Astrocyte of the spinal cord (primary cell): ENCODE results near the gene RPL18.

ENCODE experiments used
- DNase-seq: peaks from one replicate; pipeline ENCODE4 v3.0.0; 2011; ENCODE audit warnings: low read depth, low spot score
- H3K4me3 ChIP-seq: 2 replicates; pipeline ENCODE4 v1.5.1; 2011; ENCODE audit warnings: low read depth, mild to moderate bottlenecking, low read length, moderate library complexity
- in situ Hi-C: cut with HindIII; loops from 2 replicates; pipeline ENCODE4 v1.10.0; 2017; ENCODE audit warnings: low sequenced_read_pairs
- TF ChIP-seq, protein P1 (sequence below): IDR thresholded peaks from 2 replicates; pipeline ENCODE4 v1.5.1; 2012; ENCODE audit warnings: low read depth, mild to moderate bottlenecking, low read length, inconsistent platforms

RPL18 gene

DNA sequence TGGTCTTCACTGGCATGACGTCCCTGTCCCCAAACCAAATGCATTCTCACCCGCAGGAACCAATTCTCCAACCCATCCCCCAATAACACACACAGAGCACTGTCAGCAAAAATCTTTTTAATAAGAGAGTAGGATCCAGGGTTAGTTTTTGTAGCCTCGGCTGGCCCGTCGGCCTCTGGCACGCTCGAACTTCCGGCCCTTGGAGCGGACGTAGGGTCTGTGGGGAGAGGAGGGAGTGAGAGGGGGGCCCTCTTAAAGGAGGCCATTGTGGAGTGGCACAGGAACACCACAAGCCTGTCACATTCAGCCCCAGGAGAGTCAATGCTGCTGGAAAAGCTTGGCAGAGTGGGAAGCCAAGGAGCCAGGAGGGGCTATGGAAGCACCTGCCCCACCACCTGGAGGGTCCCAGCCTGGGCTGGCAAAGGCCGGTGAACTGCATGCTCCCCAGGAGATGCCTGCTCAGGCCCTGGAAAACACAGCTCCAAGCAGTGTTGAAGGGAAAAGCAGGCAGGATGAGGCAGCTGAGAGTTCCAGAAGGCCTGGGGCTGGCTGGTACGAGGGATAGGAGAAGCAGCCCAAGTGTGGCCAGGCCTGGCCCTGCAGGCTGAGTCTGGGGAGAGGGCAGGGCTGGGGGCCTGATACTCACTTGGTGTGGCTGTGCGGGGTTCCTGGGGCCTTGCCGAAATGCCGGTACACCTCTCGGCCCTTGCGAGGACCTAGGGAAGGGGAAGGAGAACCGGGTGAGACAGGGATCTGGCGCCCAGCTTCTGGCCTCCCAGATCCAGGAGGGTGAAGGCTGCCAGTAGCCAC is 3.5 kb downstream of the RPL18 start:
- TF ChIP-seq, protein P1, sequence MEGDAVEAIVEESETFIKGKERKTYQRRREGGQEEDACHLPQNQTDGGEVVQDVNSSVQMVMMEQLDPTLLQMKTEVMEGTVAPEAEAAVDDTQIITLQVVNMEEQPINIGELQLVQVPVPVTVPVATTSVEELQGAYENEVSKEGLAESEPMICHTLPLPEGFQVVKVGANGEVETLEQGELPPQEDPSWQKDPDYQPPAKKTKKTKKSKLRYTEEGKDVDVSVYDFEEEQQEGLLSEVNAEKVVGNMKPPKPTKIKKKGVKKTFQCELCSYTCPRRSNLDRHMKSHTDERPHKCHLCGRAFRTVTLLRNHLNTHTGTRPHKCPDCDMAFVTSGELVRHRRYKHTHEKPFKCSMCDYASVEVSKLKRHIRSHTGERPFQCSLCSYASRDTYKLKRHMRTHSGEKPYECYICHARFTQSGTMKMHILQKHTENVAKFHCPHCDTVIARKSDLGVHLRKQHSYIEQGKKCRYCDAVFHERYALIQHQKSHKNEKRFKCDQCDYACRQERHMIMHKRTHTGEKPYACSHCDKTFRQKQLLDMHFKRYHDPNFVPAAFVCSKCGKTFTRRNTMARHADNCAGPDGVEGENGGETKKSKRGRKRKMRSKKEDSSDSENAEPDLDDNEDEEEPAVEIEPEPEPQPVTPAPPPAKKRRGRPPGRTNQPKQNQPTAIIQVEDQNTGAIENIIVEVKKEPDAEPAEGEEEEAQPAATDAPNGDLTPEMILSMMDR: no peak
- H3K4me3 ChIP-seq: no peak overlapping the region
- in situ Hi-C loops: no loop called here
- DNase-seq: no peak

DNA sequence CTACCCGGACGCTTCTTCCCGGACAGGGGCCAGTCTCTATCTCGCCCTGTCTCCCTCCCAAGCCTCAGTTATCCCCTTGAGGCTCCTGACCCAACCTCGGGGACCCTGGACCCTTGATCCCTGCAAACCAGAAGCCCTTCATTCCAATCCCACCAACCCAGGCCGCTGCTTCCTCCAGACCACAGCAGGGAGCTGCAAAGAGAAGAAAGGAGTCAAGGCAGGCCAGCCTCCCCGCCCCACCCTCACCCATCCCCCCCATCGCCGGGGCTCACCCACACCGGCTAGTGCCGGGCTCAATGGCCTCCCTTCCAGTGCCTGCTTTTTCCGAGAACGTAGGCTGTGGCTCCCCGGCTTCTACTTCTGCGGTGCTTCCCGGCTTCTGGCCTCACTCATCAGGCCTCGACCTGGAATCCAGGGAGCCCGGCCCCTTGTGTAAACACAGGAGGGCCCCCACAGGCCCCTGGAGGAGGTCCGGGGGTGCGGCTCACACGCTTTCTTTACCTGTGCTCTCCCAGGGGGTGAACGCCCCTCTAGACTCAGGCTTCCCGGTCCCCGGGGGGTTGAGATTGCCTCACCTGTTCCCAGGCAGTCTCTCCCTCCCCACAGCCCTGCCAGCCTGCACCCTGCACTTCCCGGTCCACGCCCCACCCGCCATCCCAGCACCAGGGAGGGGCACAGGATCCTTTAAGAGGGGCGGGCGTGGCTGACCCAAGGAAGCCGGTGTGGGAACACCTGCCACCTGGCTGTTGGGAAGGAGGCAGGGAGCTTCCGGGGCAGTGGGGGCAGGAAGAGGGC is 4.3 kb downstream of the RPL18 start, which contains the start of gene FAM83E:
FAM83E (minus strand) TSS at position 641 of the 795 bp plus-strand sequence. CDS start 1,704 bp downstream, outside the sequence.
- no peak within 1 kb of the TSS for H3K4me3 ChIP-seq
- DNase-seq: no peak
- TF ChIP-seq, protein P1: no peak
- in situ Hi-C loops: no loop called here

DNA sequence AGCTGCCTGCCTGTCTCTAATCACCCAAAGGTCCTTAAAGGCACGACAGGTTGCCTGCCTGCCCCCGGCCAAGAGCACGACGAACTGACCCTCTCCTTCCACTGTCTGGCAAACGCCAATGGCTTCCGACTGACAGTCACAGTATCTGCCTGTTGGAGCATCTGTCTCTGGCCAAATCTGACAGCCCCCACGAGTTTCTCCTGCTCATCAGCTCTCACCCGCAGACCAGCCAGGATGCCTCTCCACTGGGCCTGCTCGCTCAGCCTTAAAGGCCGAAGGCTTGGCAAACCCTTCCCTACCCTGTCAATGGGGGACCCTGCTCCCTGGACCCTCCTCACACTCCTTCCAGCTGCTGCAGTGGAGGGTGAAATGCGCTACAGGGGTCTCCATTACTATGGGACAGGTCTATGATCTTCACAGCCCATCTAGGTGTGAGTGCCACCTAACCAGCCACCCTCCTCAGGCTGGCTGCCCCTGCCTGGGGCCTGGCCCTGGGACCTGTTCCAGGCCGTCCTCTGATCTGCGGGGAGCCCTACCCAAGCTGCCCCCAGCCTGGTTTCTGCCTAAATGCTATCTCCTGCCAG is 5.0 kb downstream of the RPL18 start:
- no peak overlapping the region for H3K4me3 ChIP-seq
- DNase-seq: no peak
- in situ Hi-C loops: no loop called here
- TF ChIP-seq, protein P1: no peak

DNA sequence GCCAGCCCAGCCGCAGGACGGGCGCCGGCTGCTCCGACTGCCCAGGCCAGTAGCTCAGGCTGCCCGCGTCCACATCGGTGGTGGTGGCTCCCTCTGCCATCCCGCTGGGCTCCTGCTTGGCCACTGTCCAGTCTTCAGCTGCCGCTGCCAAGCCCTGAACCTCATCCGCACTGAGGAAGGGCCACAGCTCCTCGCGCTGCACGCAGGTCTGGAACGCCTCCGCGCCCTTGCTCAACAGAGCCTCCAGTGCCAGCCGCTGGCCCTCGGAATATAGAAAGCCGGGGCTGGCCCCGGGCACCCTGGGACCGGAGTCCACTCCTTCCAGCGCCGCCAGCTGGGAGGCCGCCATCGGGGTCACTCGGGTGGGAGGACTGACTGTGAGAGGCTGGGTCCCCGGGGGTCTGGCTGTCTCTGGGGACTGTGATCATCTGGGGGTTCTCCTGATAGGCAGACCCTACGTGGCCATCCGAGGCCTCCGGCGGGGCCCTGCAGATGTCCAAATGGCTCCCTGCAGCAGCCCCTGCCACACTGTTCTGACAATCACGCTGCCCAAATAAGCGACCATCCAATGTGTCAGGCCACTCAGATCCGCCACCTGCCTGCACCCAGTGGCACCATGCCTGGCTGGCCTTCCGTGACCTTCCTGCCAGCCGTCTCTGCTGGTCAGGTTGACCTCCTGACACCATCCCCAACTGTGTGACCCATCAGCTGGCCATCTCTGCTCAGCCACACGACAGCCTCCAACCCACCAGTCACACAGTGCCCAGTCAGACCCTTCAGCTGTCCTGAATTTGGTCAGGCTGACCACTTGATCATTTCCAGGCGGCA is 5.7 kb downstream of the RPL18 start:
- DNase-seq: no peak
- TF ChIP-seq, protein P1: no peak
- in situ Hi-C loops: no loop called here
- H3K4me3 ChIP-seq: no peak overlapping the region

DNA sequence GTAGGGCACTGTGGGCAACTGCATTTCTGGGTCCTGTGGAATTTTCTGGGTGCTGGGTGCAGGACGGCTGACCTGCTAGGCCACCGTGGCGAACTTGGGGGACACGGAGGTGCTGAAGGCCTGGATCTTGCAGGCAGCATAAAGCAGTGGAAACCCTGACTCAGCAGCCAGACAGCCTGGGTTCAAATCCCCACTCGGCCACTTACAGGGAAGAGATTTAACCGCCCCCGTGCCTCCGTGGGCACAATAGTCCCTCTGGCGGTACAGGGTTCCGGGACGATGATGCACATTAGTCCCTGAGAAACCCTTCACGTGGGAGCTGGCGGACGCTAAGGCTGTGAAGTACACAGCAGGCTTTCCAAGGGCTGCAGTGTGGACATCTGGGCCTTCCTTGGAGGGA is 7.1 kb downstream of the RPL18 start:
- no peak for DNase-seq
- TF ChIP-seq, protein P1: no peak
- H3K4me3 ChIP-seq: no peak overlapping the region
- in situ Hi-C loops: no loop called here
